Endothelial cell of umbilical vein (primary cell): Measurements from ENCODE around the gene KCNMA1. TPM values are rescaled to one million over a fixed set of nuclear protein-coding genes. Genes with fewer than 3 reads are reported as not detected.

Source experiments
- BruUV-seq: library from RNA; stranded (reverse); fragments of 400-500 nt; replicated peaks from 2 replicates; lab custom pipeline; 2021; lab: Mats Ljungman, UMichigan
- CTCF ChIA-PET: fragments of 300-600, 350-600 bp; sonication (Branson Sonifier 250); formaldehyde crosslinking; loops from one replicate; lab custom pipeline; 2021; ENCODE audit warnings: antibody characterized with exemption, inconsistent platforms; lab: Charles Lee
- POLR2A ChIA-PET: fragments of 300-600, 350-600 bp; sonication (Branson Sonifier 250); formaldehyde crosslinking; loops from one replicate; lab custom pipeline; 2021; ENCODE audit warnings: antibody characterized with exemption, inconsistent platforms; lab: Charles Lee
- DNase-seq: peaks from one replicate; pipeline ENCODE4 v3.0.0-alpha.2; 2011; ENCODE audit warnings: low read depth, low spot score
- FAIRE-seq: peaks from 2 replicates; lab custom pipeline; 2011; peaks lifted over from hg19 to GRCh38; lab: Jason Lieb, UNC
- H2AFZ ChIP-seq: 2 replicates; pipeline ENCODE4 v1.6.0; 2012; ENCODE audit warnings: low read depth, low read length, control low read depth, inconsistent platforms
- H3K27ac ChIP-seq: 2 replicates; pipeline ENCODE4 v1.5.1; 2011; ENCODE audit warnings: low read depth, mild to moderate bottlenecking, control low read depth, low read length, moderate library complexity; ENCODE audit not compliant: insufficient read depth
- H3K27me3 ChIP-seq, 2 experiments: 2 replicates each; pipeline versions ENCODE4 v1.6.0 to v1.6.1; 2011; ENCODE audit warnings: low read length in 2 of 2, mixed read lengths in 1 of 2; ENCODE audit not compliant: control insufficient read depth in 2 of 2, insufficient read depth in 2 of 2
- H3K36me3 ChIP-seq, 2 experiments: 2 replicates in 1 of 2; 3 replicates in 1 of 2; pipeline ENCODE4 v1.5.1; 2011; ENCODE audit warnings: low read length in 2 of 2, mild to moderate bottlenecking in 1 of 2, moderate library complexity in 1 of 2; ENCODE audit not compliant: control insufficient read depth in 2 of 2, insufficient read depth in 2 of 2; ENCODE audit errors: extremely low read depth in 1 of 2
- H3K4me1 ChIP-seq: 3 replicates; pipeline ENCODE4 v1.5.1; 2011; ENCODE audit warnings: mild to moderate bottlenecking, low read length; ENCODE audit not compliant: control insufficient read depth, insufficient read depth; ENCODE audit errors: extremely low read depth
- H3K4me2 ChIP-seq: 2 replicates; pipeline ENCODE4 v1.6.1; 2011; ENCODE audit warnings: low read length, control low read depth, mixed read lengths; ENCODE audit not compliant: insufficient read depth
- H3K4me3 ChIP-seq, 3 experiments: fragments of 200-600 bp in 1 of 3; sonication (generic), shearing (Covaris generic) in 1 of 3; replicated peaks in 1 of 3; 2 replicates each; pipeline ENCODE4 v1.5.1; 2011 to 2016; ENCODE audit warnings: control low read depth in 3 of 3, low read length in 3 of 3, mild to moderate bottlenecking in 2 of 3, inconsistent platforms in 1 of 3, low read depth in 1 of 3, moderate library complexity in 1 of 3; ENCODE audit not compliant: insufficient read depth in 1 of 3
- H3K79me2 ChIP-seq: 2 replicates; pipeline ENCODE4 v1.6.0; 2012; ENCODE audit warnings: low read length, inconsistent platforms; ENCODE audit not compliant: control insufficient read depth, insufficient read depth
- H3K9ac ChIP-seq: replicated peaks from 2 replicates; pipeline ENCODE3; 2011; ENCODE audit warnings: low read length, control low read depth; ENCODE audit not compliant: insufficient read depth; ENCODE audit errors: extremely low read depth
- H3K9me1 ChIP-seq: replicated peaks from 3 replicates; pipeline ENCODE4 v1.6.0; 2011; ENCODE audit warnings: mild to moderate bottlenecking, low read length; ENCODE audit not compliant: control insufficient read depth, insufficient read depth; ENCODE audit errors: extremely low read depth
- H3K9me3 ChIP-seq: replicated peaks from 2 replicates; pipeline ENCODE4 v1.5.1; 2012; ENCODE audit warnings: low read length, inconsistent platforms; ENCODE audit not compliant: control insufficient read depth, insufficient read depth
- H4K20me1 ChIP-seq: replicated peaks from 2 replicates; pipeline ENCODE3; 2011; ENCODE audit warnings: mild to moderate bottlenecking, low read length; ENCODE audit not compliant: control insufficient read depth, insufficient read depth; ENCODE audit errors: extremely low read depth
- CTCF ChIP-seq, 2 donors: IDR thresholded peaks; 1 replicate in 1 of 2; 2 replicates in 1 of 2; pipeline ENCODE4 v1.5.1; 2011; ENCODE audit warnings: low read length in 2 of 2, mild to moderate bottlenecking in 2 of 2, moderate library complexity in 2 of 2, control low read depth in 1 of 2, inconsistent platforms in 1 of 2, low read depth in 1 of 2; ENCODE audit not compliant: insufficient read depth in 1 of 2; ENCODE audit errors: extremely low read depth in 1 of 2
- EZH2 ChIP-seq: IDR thresholded peaks from 2 replicates; pipeline ENCODE4 v1.6.1; 2012; ENCODE audit warnings: borderline replicate concordance, low read depth, mild to moderate bottlenecking, moderate library complexity, low read length, inconsistent platforms; ENCODE audit not compliant: severe bottlenecking
- FOS ChIP-seq: IDR thresholded peaks from 2 replicates; pipeline ENCODE4 v1.6.1; 2011; ENCODE audit warnings: mild to moderate bottlenecking, low read length, moderate library complexity, borderline replicate concordance; ENCODE audit not compliant: insufficient read depth
- GATA2 ChIP-seq: IDR thresholded peaks from 2 replicates; pipeline ENCODE4 v1.7.0; 2011; ENCODE audit warnings: low read depth, mild to moderate bottlenecking, moderate library complexity, mixed read lengths, low read length; ENCODE audit not compliant: insufficient read length, insufficient read depth
- JUN ChIP-seq: IDR thresholded peaks from 2 replicates; pipeline ENCODE4 v1.6.1; 2011; ENCODE audit warnings: borderline replicate concordance, low read depth; ENCODE audit not compliant: insufficient read length, insufficient read depth
- MYC ChIP-seq: IDR thresholded peaks from one replicate; pipeline ENCODE4 v1.6.1; 2011; ENCODE audit warnings: mild to moderate bottlenecking, low read depth, low read length
- POLR2A ChIP-seq: IDR thresholded peaks from 2 replicates; pipeline ENCODE4 v1.6.1; 2012; ENCODE audit warnings: low read depth, mild to moderate bottlenecking, control low read depth, low read length
- POLR2AphosphoS5 ChIP-seq: IDR thresholded peaks from 2 replicates; pipeline ENCODE4 v1.6.1; 2012; ENCODE audit warnings: low read depth, mild to moderate bottlenecking, control low read depth, low read length, moderate library complexity; ENCODE audit not compliant: insufficient read depth
- dilution Hi-C: fragments of 300-500 bp; cut with MboI; formaldehyde crosslinking; loops from one replicate; pipeline ENCODE4 v1.15.0; 2019; ENCODE audit warnings: low sequenced_read_pairs; ENCODE audit not compliant: extremely low pct_ligation_motif_present
- intact Hi-C: fragments of 100-400 bp; cut with micrococcal nuclease; formaldehyde crosslinking; loops from one replicate; pipeline ENCODE4 v1.10.0; 2022
- polyA plus RNA-seq, 4 experiments: library from polyadenylated mRNA; depleted of rRNA in 3 of 4; stranded (reverse) in 3 of 4; unstranded in 1 of 4; fragments of >200 nt; gene quantifications; 2 replicates each; pipeline versions ENCODE4 v1.2.1 to v1.2.3, GENCODE V29; 2011 to 2012; ENCODE audit warnings: missing spikeins in 1 of 4
- total RNA-seq: library from RNA; stranded (reverse); gene quantifications from 2 replicates; pipeline ENCODE4 v1.2.3, GENCODE V29; 2021
- TF ChIP-seq, protein P1 (sequence below): IDR thresholded peaks from 2 replicates; pipeline ENCODE4 v1.6.1; 2011; ENCODE audit not compliant: insufficient read depth, insufficient read length

KCNMA1 gene
- total and polyA plus RNA-seq, 2 donors (not counting 3 experiments of a cell fraction or from before 2014, with no cell fraction given) = 0.10 to 0.82 TPM

GRCh38 chr10:76840802-76841201 lies 796.8 kb downstream of the KCNMA1 start:
- CTCF ChIA-PET = no interaction called here
- POLR2A ChIA-PET = no interaction called here
- Histone ChIP-seq H3K9me1 (no peaks in the 10 kb centered on the region), H3K36me3 (no peaks in the 10 kb centered on the region), H3K4me3 (no peak overlapping the region), H3K27me3 (no peaks in the 10 kb centered on the region), H3K9ac (no peak overlapping the region), H3K79me2 (no peaks in the 10 kb centered on the region), H3K4me1 (no peaks in the 10 kb centered on the region), H3K4me2 (no peak overlapping the region), H2AFZ (no peak overlapping the region), H3K27ac (no peak overlapping the region), H4K20me1 (no peaks in the 10 kb centered on the region), H3K9me3 (no peaks in the 10 kb centered on the region)
- dilution Hi-C loops = no loop called here
- intact Hi-C loops = no loop called here
- DNase-seq = no peak
- TF ChIP-seq POLR2A (no peak), FOS (no peak), EZH2 (no peak), CTCF (IDR thresholded peaks at IDR 0.05; ENCODE audit: extremely low read depth in 1 of 2, insufficient read depth in 1 of 2, low read depth in 1 of 2, low read length in 2 of 2) (no peak), POLR2AphosphoS5 (no peak), MYC (no peak), GATA2 (no peak), JUN (no peak)
- TF ChIP-seq, protein P1, sequence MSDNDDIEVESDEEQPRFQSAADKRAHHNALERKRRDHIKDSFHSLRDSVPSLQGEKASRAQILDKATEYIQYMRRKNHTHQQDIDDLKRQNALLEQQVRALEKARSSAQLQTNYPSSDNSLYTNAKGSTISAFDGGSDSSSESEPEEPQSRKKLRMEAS = no peak
- FAIRE-seq = no peak
- no TSS peak for BruUV-seq
